ENCODE results near the gene ATP2B3.

The ATP2B3 gene

GRCh38 chrX:153609917-153610835 lies 92.7 kb downstream of the ATP2B3 start:
- Histone ChIP-seq H3K27ac (ENCODE audit: low read depth, low read length) (no peak overlapping the region), H3K27me3 (ENCODE audit: control insufficient read depth in 1 of 2, insufficient read depth in 2 of 2, low read length in 2 of 2) (peaks cover 0 to 6% of the 10 kb centered on the region in 2 donors), H3K9me3 (ENCODE audit: low read length) (no peaks in the 10 kb centered on the region), H3K9ac (ENCODE audit: low read length) (no peak overlapping the region), H3K4me1 (ENCODE audit: insufficient read depth, low read length) (no peaks in the 10 kb centered on the region), H3K36me3 (ENCODE audit: insufficient read depth, low read length) (no peaks in the 10 kb centered on the region), H3K4me3 (ENCODE audit: low read depth in 1 of 2, low read length in 2 of 2) (peak overlapping the region in 1 of 2 donors; percentile 38)

GRCh38 chrX:153610836-153611213 lies 93.4 kb downstream of the ATP2B3 start:
- Histone ChIP-seq H3K36me3 (ENCODE audit: insufficient read depth, low read length) (no peaks in the 10 kb centered on the region), H3K4me3 (ENCODE audit: low read depth in 1 of 2, low read length in 2 of 2) (no peak overlapping the region), H3K9me3 (ENCODE audit: low read length) (no peaks in the 10 kb centered on the region), H3K4me1 (ENCODE audit: insufficient read depth, low read length) (no peaks in the 10 kb centered on the region), H3K27me3 (ENCODE audit: control insufficient read depth in 1 of 2, insufficient read depth in 2 of 2, low read length in 2 of 2) (peaks cover 0 to 6% of the 10 kb centered on the region in 2 donors), H3K9ac (ENCODE audit: low read length) (no peak overlapping the region), H3K27ac (ENCODE audit: low read depth, low read length) (no peak overlapping the region)

DNA sequence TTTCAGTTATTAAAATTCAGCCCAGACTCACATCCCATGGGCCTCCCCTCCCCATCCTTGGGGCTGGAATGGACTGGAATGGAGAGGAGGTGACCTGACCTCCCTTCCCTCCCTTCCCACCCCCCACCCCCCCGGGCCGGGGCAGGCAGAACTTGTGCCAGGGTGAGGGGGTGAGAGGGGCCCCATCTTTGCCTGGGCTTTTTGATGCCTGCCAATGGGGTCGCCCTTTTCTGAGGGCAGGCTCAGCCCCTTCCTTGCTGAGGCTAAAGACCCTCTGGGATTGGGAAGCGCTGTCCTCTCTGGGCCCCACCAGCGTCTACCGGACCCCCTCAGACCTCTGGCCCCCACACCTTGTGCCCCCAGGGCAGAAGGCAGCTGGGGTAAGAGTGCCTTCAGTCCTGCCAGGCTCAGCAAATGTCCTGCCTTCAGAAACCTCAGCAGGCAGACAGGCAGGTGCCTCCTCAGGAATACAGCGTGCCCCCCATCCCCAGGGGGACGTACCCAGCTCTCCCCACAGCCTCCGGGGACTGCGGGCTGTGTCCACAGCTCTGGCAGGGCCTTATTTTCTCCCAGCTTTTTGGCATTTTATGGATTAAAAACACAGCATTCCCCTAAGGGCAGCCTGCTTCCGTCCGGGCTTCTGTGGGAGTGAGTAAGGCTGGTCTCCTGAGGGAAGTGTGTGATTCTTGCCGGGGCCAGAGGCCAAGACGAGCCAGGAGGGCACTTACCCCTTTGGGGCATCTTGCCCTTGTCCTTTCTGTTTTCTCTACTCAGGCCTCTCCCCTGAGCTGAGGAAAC lies 94.1 kb downstream of the ATP2B3 start:
- no peak overlapping the region for H3K27ac ChIP-seq (ENCODE audit: low read depth, low read length)
- no peaks in the 10 kb centered on the region for H3K36me3 ChIP-seq (ENCODE audit: insufficient read depth, low read length)
- no peak overlapping the region for H3K4me3 ChIP-seq (ENCODE audit: low read depth in 1 of 2, low read length in 2 of 2)

DNA sequence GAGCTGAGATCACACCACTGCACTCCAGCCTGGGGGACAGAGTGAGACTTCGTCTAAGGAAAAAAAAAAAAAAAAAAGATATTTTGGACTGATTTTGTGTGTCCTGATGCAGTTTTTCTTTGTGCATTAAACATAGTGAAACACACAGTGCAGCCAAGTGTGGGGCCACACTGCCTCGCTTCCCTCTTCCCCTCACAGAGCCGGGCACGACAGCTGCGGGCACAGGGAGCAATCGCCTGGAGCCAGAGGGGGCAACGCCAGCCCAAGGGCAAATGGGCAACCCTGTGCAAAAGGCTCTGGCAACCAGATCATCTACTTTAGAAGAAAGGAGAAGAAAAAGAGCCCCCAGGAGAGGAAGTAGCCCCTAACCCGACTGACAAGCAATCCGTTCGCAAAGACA lies 95.0 kb downstream of the ATP2B3 start:
- peaks cover 0 to 6% of the 10 kb centered on the region in 2 donors for H3K27me3 ChIP-seq (ENCODE audit: control insufficient read depth in 1 of 2, insufficient read depth in 2 of 2, low read length in 2 of 2)
- no peaks in the 10 kb centered on the region for H3K9me3 ChIP-seq (ENCODE audit: low read length)
- H3K36me3 ChIP-seq (ENCODE audit: insufficient read depth, low read length): no peaks in the 10 kb centered on the region
- no peak overlapping the region for H3K4me3 ChIP-seq (ENCODE audit: low read depth in 1 of 2, low read length in 2 of 2)
- H3K27ac ChIP-seq (ENCODE audit: low read depth, low read length): no peak overlapping the region
- no peaks in the 10 kb centered on the region for H3K4me1 ChIP-seq (ENCODE audit: insufficient read depth, low read length)
- H3K9ac ChIP-seq (ENCODE audit: low read length): no peak overlapping the region

More for the DNA sequence above, 94.1 kb downstream of the ATP2B3 start:
- no peaks in the 10 kb centered on the region for H3K4me1 ChIP-seq (ENCODE audit: insufficient read depth, low read length)
- H3K9me3 ChIP-seq (ENCODE audit: low read length): no peaks in the 10 kb centered on the region
- peaks cover 0 to 6% of the 10 kb centered on the region in 2 donors for H3K27me3 ChIP-seq (ENCODE audit: control insufficient read depth in 1 of 2, insufficient read depth in 2 of 2, low read length in 2 of 2)
- H3K9ac ChIP-seq (ENCODE audit: low read length): no peak overlapping the region

DNA sequence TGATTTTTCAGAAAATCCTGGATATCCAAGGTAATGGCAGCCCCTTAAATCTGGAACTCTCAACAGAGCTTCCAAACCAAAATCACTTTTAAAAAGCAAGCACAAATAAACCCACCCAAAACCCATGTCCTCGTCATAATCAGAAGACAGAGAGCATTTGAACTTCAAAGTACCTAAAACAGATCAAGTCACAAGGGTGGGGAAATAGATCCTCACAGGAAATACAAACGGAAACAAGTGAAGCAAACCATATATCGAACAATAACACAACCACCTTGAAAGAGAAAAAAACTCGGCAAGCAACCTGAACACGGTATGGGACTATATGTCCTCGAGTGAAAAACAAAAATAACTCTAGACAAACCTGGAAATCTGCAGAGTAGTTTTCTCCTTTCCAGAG lies 97.4 kb downstream of the ATP2B3 start:
- H3K4me1 ChIP-seq (ENCODE audit: insufficient read depth, low read length): no peaks in the 10 kb centered on the region
- H3K9me3 ChIP-seq (ENCODE audit: low read length): no peaks in the 10 kb centered on the region
- no peak overlapping the region for H3K9ac ChIP-seq (ENCODE audit: low read length)
- peaks cover 0 to 14% of the 10 kb centered on the region in 2 donors for H3K27me3 ChIP-seq (ENCODE audit: control insufficient read depth in 1 of 2, insufficient read depth in 2 of 2, low read length in 2 of 2)
- H3K4me3 ChIP-seq (ENCODE audit: low read depth in 1 of 2, low read length in 2 of 2): no peak overlapping the region
- H3K27ac ChIP-seq (ENCODE audit: low read depth, low read length): no peak overlapping the region
- no peaks in the 10 kb centered on the region for H3K36me3 ChIP-seq (ENCODE audit: insufficient read depth, low read length)

- no peak overlapping the region for H3K9ac ChIP-seq (ENCODE audit: low read length)
- no peaks in the 10 kb centered on the region for H3K36me3 ChIP-seq (ENCODE audit: insufficient read depth, low read length)
- H3K27ac ChIP-seq (ENCODE audit: low read depth, low read length): no peak overlapping the region
- no peaks in the 10 kb centered on the region for H3K4me1 ChIP-seq (ENCODE audit: insufficient read depth, low read length)
- H3K4me3 ChIP-seq (ENCODE audit: low read depth in 1 of 2, low read length in 2 of 2): no peak overlapping the region
- no peaks in the 10 kb centered on the region for H3K9me3 ChIP-seq (ENCODE audit: low read length)
- peaks cover 0 to 35% of the 10 kb centered on the region in 2 donors for H3K27me3 ChIP-seq (ENCODE audit: control insufficient read depth in 1 of 2, insufficient read depth in 2 of 2, low read length in 2 of 2)
Measured at GRCh38 chrX:153620576-153620975, 103.1 kb downstream of the ATP2B3 start.

DNA sequence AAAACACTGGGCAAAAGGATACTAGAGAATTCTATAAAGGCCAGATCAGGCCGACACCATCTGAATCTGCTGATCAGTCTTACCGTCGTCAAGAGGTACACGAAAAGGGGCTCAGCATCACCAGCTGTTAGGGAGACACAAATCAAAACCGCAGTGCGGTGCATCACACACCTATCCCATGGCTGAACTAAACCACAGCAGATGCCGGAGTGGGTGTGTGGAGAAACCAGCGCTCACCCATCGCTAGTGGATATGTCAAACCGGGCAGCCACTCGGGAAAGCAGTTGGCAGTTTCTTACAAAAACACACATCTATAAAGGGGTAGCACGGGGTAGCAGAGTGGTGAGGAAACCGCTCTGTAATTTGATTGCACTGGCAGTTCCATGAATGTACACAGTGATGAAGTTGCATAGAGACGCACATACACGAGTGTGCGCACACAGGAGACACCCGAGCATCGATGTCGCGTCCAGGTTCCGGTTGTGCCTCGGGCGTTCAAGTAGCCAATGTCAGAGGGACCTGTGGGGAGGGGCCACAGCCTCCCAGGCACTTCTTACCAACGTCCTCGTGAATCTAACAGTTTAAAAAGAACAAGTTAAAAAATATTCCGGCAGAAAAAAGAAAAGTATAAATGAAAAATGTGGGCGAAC lies 104.6 kb downstream of the ATP2B3 start:
- H3K9me3 ChIP-seq (ENCODE audit: low read length): no peaks in the 10 kb centered on the region
- H3K9ac ChIP-seq (ENCODE audit: low read length): no peak overlapping the region
- no peaks in the 10 kb centered on the region for H3K36me3 ChIP-seq (ENCODE audit: insufficient read depth, low read length)
- no peaks in the 10 kb centered on the region for H3K4me1 ChIP-seq (ENCODE audit: insufficient read depth, low read length)
- peaks cover 0 to 35% of the 10 kb centered on the region in 2 donors for H3K27me3 ChIP-seq (ENCODE audit: control insufficient read depth in 1 of 2, insufficient read depth in 2 of 2, low read length in 2 of 2)
- H3K27ac ChIP-seq (ENCODE audit: low read depth, low read length): no peak overlapping the region
- H3K4me3 ChIP-seq (ENCODE audit: low read depth in 1 of 2, low read length in 2 of 2): no peak overlapping the region

DNA sequence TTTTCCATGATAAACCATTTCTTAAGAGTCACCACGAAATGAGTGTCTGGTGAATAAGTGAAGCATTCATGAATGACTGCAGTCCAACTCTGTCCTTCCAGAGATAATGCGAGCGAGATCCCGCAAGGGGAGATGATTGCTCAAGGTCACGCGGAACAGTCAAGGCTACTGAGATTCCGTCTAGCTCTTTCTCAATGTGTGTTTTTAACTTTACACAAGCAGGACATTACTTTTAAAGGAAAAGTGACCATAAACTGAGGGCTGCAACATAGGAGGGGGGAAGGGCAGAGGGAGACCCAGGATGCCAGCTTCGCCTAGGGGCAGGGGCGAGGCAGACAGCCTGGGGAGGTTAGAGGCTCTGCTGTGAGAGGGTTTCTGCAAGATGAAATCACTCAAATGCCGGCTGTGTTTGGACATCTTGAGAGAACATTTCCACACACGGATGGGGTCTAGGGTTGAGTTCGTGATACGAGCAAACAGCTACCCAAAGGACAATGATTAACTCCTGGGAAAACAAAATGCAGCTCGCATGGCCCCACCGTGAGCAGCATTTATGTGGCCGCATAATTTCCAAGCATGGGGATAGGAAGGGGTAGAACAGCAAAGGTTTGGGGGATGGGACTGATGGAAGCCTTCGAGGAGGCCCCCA lies 105.3 kb downstream of the ATP2B3 start:
- no peak overlapping the region for H3K27ac ChIP-seq (ENCODE audit: low read depth, low read length)
- H3K27me3 ChIP-seq (ENCODE audit: control insufficient read depth in 1 of 2, insufficient read depth in 2 of 2, low read length in 2 of 2): peaks cover 0 to 39% of the 10 kb centered on the region in 2 donors
- H3K9me3 ChIP-seq (ENCODE audit: low read length): no peaks in the 10 kb centered on the region
- no peaks in the 10 kb centered on the region for H3K36me3 ChIP-seq (ENCODE audit: insufficient read depth, low read length)
- H3K4me1 ChIP-seq (ENCODE audit: insufficient read depth, low read length): no peaks in the 10 kb centered on the region
- H3K4me3 ChIP-seq (ENCODE audit: low read depth in 1 of 2, low read length in 2 of 2): no peak overlapping the region
- no peak overlapping the region for H3K9ac ChIP-seq (ENCODE audit: low read length)

DNA sequence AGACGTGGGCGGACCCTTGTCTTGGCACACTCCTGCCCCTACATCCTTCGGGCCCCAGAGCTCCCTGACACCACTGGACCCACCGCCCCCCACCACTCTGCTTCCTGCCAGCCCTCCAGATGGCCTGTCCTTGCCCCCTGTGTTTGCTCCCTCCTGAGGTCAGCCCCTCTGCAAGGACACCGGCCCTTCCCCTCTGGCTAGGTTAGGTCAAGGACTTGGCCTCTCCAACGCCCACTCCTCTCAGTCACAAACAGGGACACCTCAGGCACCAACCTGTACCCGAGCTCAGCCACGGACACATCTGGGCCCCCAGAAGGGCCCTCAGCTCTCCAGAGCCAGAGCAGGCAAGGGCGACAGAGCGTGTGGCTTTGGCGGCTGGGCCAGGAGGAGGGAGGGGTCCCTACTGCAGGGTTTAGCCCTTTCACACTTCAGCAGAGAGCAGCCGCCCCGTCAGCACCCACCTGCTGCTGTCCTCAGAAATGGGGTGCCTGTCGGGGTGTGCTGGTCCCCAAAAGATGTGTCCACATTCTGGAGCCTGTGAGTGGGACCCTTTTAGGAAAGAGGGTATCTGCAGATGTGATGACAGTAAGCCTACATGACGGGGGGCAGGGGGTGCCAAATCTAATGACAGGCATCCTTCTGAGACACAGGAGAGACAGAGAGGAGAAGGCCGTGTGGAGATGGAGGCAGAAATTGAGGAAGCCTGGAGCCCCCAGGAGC lies 106.0 kb downstream of the ATP2B3 start:
- H3K4me3 ChIP-seq (ENCODE audit: low read depth in 1 of 2, low read length in 2 of 2): no peak overlapping the region
- H3K27me3 ChIP-seq (ENCODE audit: control insufficient read depth in 1 of 2, insufficient read depth in 2 of 2, low read length in 2 of 2): peaks cover 0 to 35% of the 10 kb centered on the region in 2 donors
- H3K9me3 ChIP-seq (ENCODE audit: low read length): no peaks in the 10 kb centered on the region
- no peak overlapping the region for H3K9ac ChIP-seq (ENCODE audit: low read length)
- no peak overlapping the region for H3K27ac ChIP-seq (ENCODE audit: low read depth, low read length)
- H3K36me3 ChIP-seq (ENCODE audit: insufficient read depth, low read length): no peaks in the 10 kb centered on the region
- H3K4me1 ChIP-seq (ENCODE audit: insufficient read depth, low read length): no peaks in the 10 kb centered on the region

DNA sequence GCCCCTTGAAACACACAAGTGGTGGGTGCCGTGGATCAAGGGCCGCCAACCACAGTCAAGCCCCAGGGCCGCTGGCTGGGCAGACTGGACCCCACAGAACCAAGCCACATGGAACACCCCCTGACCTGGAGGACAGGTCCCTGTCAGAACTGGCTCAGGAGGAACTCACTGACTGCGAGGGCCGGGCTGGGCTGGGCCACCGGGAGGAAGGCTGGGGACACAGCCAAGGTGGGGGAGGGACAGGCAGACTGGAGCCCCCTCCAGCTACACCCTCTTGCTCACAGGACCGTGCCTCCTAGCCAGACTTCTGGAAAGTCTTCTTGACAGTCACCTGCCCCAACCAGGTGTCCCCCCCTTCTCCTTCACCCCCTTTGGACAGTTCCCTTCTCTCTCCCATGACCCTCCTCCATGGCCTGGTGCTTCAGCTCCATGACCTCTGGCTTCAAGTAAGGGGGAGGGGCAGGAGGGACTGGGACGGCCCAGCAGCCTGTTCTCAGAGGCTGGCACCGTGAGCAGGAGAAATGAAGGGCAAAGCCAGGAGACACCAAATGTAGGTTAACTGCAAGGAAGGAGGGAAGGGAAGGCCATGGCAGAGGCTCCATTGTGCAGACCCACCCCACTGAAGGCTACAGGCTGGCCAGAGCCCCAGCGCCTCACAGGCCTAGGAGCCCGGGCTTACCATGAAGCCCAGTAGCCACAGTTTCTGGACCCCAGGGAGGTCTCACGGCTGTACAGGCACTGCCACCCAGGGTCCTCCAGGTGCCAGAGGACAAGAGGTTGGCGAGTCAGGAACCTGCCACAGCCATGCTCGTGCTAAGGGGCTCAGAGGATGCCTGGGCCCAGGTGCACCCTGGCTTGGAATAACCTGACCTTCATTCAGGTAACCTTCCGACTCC lies 107.0 kb downstream of the ATP2B3 start:
- H3K27ac ChIP-seq (ENCODE audit: low read depth, low read length): no peak overlapping the region
- no peak overlapping the region for H3K9ac ChIP-seq (ENCODE audit: low read length)
- H3K4me3 ChIP-seq (ENCODE audit: low read depth in 1 of 2, low read length in 2 of 2): no peak overlapping the region
- peaks cover 0 to 35% of the 10 kb centered on the region in 2 donors for H3K27me3 ChIP-seq (ENCODE audit: control insufficient read depth in 1 of 2, insufficient read depth in 2 of 2, low read length in 2 of 2)
- H3K9me3 ChIP-seq (ENCODE audit: low read length): no peaks in the 10 kb centered on the region
- H3K4me1 ChIP-seq (ENCODE audit: insufficient read depth, low read length): no peaks in the 10 kb centered on the region
- H3K36me3 ChIP-seq (ENCODE audit: insufficient read depth, low read length): no peaks in the 10 kb centered on the region

All from muscle layer of colon (tissue), 2 donors.